ENCODE data around the gene CNR1.

Gene CNR1

GRCh38 chr6:88135578-88136114, 30.5 kb downstream of the CNR1 start:
- no peak overlapping the region for H3K4me3 ChIP-seq (ENCODE audit: control insufficient read depth, low read depth, low read length)
- TF ChIP-seq CTCF (conservative IDR thresholded peaks at IDR 0.05; ENCODE audit: control insufficient read depth, insufficient read depth, low read depth, low read length), result no peak
- no peak for DNase-seq (ENCODE audit: low read depth)

DNA sequence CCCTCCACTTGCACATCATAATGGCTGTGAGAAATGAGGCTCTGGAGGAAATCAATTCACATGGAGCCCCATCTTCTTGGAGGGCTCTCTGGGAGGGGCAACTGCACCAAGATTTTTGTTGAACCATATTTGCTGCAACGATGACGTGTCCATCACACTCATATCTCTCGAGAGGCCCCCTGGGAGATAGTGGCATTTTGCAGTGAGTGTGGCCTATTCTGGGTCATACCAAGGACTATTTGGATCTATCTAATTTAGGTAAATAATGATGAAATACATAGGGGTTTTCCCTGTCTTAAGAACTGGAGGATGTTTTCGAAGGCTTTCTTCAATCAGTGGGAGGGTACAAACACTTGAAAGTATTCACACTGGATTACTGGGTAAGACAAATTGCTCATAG, 31.6 kb downstream of the CNR1 start:
- no peak overlapping the region for H3K4me3 ChIP-seq (ENCODE audit: control insufficient read depth, low read depth, low read length)
- DNase-seq (ENCODE audit: low read depth), result no peak

GRCh38 chr6:88133718-88134117, 32.4 kb downstream of the CNR1 start:
- no peak overlapping the region for H3K4me3 ChIP-seq (ENCODE audit: control insufficient read depth, low read depth, low read length)
- no peak for DNase-seq (ENCODE audit: low read depth)
- TF ChIP-seq CTCF (conservative IDR thresholded peaks at IDR 0.05; ENCODE audit: control insufficient read depth, insufficient read depth, low read depth, low read length), result no peak

More for the DNA sequence above, 31.6 kb downstream of the CNR1 start:
- no peak for TF ChIP-seq CTCF (conservative IDR thresholded peaks at IDR 0.05; ENCODE audit: control insufficient read depth, insufficient read depth, low read depth, low read length)

DNA sequence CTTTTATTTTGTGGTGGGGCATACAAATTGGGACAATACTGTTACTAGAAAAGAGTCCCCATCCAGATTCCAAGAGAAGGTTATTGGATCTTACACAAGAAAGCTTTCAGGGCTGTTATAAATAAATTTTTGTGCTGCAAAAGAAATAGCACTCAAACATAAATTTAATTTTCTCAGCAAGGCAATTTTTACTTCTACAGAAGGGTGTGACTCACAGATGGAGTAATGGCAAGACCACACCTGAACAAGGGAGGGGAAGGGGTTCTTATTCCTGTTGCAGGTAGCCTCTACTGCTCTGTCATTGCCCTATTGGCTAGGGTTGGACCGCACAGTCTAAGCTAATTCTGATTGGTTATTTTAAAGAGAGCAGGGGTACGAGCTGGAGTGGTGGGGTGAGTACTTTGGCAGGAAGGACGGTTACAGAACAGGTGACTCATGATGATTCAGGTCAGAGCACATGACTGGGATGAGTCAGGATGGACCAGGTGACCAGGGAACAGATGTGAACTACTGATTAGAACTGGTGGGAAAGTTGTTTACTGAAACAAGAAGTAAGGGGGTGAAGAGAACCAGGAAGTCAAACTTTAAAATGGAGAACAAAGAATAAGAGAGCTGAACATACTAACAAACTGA, 41.1 kb downstream of the CNR1 start:
- no peak for TF ChIP-seq CTCF (conservative IDR thresholded peaks at IDR 0.05; ENCODE audit: control insufficient read depth, insufficient read depth, low read depth, low read length)
- H3K4me3 ChIP-seq (ENCODE audit: control insufficient read depth, low read depth, low read length), result no peak overlapping the region
- DNase-seq (ENCODE audit: low read depth), result peak; percentile 43

GRCh38 chr6:88120635-88121034, 45.5 kb downstream of the CNR1 start:
- no peak for TF ChIP-seq CTCF (conservative IDR thresholded peaks at IDR 0.05; ENCODE audit: control insufficient read depth, insufficient read depth, low read depth, low read length)
- H3K4me3 ChIP-seq (ENCODE audit: control insufficient read depth, low read depth, low read length), result no peak overlapping the region
- DNase-seq (ENCODE audit: low read depth), result no peak

GRCh38 chr6:88119769-88120168, 46.4 kb downstream of the CNR1 start:
- peak; percentile 17 for DNase-seq (ENCODE audit: low read depth)

More at GRCh38 chr6:88119769-88120168, 46.4 kb downstream of the CNR1 start:
- no peak for TF ChIP-seq CTCF (conservative IDR thresholded peaks at IDR 0.05; ENCODE audit: control insufficient read depth, insufficient read depth, low read depth, low read length)
- H3K4me3 ChIP-seq (ENCODE audit: control insufficient read depth, low read depth, low read length), result no peak overlapping the region

All from fibroblast of mammary gland (primary cell).